GM18867 (cell line): ENCODE results near the gene SLC15A3.

ENCODE experiments used
- ATAC-seq: cut with Tn5 transposase; IDR thresholded peaks from one replicate; pipeline ENCODE4 v1.9.1; 2021; ENCODE audit warnings: mild to moderate bottlenecking, moderate library complexity; ENCODE audit not compliant: unreplicated experiment

Gene SLC15A3

DNA sequence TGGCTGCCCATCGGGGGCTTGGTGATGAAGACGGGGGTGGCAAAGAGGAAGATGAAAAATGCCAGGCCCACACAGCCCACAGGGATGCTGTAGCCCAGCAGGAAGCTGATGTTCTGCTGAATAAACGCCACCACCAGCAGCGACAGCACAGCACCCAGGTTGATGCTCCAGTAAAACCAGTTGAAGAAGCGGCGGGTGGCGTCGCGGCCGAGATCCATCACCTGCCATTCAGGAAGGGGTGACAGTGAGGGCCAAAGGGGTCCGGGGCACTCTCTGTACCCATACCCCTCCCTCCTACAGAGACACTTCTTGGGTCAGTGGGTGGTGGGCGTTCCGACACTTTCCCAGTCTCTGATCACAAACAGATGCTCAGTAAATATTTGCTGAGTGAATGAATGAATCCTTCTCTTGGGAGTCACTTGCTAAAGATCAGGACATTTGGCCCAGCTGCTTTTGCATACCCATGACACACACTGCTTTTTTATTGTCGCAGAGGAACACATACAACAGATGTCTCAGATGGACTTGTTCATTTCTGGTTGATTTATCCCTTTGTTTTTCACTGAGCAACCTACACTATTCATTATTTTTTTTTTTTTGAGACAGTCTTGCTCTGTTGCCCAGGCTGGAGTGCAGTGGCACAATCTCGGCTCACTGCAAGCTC is 5.2 kb downstream of the SLC15A3 start:
- ATAC-seq: no peak

DNA sequence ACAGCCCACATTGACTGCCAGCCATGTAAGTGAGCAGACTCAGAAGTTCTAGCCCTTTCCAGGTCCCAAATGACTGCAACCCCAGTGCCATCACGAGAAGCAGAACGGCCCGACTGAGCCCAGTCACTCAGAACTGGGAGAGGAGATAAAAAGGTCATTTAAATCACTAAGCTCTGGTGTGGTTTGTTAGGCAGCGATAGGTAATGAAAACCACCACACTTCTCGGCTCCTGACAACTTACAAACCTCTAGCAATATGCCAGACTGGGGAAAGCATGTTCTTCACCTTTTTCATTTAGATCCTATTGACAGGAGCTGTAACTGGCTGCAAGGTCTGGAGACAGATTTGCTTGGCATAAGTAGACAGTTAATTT is 6.7 kb downstream of the SLC15A3 start:
- no peak for ATAC-seq

DNA sequence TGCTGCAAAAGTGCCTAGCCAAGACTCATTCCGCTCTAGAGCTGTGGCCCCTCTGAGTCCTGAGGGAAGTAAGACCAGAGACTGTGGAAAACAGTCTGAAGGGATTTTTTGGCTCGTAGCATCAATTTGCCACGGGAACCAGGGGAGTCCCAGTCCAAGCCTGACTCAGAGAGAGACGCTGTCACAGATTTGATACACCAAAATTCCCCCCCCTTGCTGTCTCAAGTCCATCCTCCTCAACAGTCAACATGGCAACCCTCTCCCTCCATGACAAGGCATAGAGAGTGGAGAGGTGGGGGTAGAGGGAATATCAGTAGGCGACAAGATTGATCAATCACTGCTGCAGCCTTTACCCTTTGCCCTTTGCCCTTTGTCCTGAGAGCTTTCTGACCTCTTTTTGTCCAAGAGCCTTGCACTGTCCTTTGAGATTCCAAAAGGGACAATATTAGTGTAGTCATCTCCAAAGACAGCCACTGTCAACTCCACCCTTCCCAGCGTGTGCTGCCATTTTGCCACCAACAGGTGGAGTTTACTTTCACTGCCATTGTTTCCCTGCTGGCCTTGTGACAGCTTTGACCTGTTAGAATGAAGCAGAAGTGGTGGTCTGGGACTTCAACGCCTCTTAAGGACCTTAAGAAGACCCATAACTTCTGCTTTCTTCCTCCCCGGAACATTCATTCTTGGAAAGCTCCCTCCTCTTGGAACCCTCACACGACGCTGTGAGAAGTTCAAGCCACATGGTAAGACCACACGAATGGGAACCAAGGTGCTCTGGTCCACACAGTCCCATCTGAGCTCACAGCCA is 7.3 kb downstream of the SLC15A3 start:
- no peak for ATAC-seq

DNA sequence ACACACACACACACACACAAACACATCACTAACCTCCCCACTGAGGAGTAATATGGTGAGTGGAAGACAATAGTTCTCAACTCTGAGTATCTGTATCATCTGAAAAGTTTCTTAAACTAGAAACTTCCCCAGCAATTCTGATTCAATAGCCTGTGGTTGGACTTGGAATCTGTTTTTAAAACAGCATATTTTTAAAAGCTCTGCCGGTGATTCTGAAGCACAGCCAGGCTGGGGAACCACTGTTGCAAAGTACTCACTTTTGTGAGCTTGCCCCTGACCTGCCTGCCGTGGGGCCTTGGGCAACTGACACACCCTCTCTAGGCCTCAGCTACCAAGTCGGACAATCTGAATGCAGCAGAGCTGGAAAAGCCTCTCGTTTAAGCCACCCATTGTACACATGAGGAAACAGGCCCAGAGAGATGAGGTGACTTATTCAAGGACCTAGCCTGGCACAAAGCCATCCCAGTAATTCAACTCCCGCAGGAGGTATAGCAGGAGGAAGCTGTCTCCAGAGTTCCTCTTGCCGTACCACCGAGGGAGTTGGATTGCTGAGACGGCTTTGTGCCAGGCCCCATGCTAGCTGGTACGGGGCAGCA is 8.9 kb downstream of the SLC15A3 start:
- no peak for ATAC-seq

DNA sequence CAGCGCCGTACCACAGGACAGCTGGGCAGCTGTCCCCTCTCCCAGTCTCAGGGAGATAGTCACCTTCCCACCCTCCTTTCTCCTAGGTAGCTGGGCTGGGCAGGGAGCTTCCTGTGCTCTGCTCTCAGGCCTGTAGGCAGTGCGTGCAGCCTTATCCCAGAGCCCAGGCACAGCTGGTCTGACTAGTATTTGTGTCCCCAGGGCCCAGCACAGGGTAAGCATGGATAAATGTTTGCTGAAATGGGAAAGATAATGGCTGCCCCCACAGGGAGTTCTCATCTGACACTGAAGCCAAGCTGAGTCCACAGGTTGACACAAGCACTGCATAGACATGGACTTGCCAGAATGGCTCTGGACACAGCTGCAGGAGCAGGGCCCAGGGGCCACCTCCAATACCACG is 9.8 kb downstream of the SLC15A3 start:
- no peak for ATAC-seq

DNA sequence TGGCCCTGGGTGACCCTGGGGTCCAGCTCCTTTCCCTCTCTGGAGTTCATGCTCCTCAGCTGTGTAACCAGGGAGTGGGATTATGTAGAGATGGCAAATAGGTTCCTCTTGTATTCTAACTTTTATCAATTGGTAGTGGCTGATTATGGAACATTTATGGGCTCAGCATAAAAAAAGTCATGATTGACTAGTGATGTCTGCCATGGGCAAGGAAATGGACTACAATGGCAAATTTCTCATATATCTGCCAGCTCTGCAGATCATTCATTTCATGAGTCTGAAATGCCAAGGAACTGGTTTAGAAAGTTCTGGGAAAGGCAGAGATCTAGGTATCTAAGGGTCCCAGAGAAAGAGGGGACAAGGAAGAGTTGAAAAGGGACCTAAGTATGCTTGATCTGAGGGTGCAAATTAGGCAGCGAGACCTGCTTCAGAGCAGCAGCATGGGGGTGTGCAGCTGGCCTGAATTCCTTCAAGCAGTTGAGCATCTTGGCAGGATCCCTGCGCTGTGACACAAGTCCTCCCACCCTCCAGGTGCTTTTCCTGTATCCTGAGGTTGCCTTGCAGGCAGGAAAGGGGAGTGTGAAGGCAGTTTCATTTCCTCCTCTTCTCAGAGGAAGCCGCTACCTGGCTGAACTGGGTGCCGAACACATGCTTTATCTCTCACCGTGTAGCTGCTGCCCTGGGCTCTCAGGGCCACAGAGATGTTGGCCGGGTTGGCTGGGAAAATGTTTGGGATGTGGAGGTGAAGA is 10.4 kb downstream of the SLC15A3 start:
- ATAC-seq: no peak

DNA sequence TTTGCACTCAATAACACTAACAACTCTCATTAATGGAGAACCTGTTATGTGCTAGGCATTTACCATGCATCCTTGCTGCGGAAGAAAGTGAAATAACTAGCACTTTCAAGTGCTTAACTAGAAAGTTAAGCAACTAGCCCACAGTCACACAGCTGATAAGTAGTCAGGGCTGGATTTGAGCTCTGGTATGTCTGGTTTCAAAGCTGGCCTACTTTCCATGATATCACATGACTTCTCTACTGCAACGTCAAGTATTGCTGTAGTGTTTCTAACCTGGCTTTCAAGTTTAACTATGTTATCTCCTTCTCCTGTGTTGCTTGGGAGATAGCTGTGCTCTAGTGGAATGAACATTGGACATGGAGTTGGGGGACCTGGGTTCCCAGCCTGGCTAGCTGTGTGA is 12.1 kb downstream of the SLC15A3 start:
- no peak for ATAC-seq

DNA sequence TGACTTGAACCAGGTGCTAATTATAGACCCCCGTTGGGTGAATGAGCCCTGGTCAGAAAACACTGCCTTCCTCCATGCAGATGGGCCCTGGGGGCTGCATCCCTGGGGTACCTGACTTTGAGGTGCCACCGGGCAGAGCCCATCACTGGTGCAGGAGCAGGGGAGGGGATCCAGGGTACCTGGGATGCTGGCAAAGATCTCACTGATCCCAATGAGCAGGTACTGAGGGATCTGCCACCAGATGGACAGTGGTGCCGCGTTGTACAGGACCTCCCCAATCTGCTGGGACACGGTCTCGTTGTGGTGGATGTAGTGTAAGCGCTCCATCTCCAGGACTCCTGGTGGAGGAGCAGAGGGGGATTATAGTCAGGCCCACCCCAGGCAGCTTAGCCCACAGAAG is 12.7 kb downstream of the SLC15A3 start:
- ATAC-seq: no peak

DNA sequence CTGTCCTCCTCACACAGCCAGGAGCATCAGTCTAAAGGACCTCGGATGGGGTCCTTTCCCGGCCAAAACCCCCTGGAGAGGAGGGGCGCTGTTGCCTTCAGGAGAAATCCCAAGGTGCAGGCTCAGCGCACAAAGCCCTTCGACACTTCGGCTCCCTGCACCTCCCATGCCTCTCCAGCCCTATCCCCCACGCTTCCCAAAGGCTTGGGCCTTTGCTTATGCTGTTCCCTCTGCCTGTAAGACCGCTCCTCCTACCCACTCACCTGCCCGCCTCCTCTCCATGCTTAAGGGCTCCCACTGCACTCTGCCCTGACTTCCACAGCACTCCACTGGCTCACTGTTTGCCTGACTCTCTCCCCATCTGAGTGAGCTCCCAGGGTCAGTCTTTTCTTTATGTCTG is 13.5 kb downstream of the SLC15A3 start:
- ATAC-seq: no peak

DNA sequence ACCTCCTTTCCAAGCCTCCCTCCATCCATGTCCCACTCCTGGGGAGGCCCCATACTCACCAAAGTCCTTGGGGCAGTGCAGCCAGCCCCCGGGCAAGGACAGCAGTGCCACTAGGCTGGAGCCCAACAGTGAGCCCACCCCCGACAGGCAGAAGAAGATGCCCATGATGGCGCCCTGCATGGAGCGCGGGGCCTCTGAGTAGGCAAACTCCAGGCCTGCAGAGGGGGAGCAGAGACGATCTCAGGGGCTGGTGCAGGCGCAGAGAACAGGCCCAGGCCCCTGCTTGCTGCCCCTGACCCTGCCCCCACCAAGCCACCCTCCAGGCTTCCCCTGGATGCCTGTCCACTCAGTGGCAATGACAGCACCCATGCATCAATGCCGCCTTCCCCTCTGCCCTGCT is 14.2 kb downstream of the SLC15A3 start:
- no peak for ATAC-seq

DNA sequence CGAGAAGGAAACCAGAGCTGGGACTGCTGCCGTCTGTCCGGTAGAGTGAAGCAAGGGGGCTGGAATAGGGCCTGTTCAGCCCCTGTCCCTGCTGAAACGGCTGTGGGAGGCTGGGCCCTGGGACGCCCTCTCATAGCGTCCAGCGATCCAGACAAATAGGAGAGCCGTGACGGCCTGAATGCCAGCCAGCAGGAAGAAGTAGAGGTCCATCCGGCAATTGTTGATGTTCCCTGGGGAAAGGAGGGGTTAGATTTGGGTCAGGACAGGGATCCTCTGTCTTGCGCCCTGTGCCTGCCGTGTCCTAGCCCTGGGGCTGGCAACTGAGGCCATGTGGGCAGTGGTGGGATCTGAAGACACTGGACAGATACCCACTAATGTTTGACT is 14.8 kb downstream of the SLC15A3 start:
- no peak for ATAC-seq

DNA sequence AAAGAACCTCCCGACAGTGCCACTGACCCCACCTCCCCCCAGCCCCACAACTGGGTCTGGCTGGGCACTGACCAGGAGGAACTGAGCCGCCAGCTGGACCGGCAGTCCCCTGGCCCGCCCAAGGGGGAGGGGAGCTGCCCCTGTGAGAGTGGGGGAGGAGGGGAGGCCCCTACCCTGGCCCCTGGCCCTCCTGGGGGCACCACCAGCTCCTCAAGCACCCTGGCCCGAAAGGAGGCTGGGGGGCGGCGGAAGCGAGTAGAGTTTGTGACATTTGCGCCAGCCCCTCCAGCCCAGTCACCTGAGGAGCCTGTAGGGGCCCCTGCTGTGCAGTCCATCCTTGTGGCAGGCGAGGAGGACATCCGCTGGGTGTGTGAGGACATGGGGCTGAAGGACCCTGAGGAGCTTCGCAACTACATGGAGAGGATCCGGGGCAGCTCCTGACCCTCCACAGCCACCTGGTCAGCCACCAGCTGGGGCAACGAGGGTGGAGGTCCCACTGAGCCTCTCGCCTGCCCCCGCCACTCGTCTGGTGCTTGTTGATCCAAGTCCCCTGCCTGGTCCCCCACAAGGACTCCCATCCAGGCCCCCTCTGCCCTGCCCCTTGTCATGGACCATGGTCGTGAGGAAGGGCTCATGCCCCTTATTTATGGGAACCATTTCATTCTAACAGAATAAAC is 15.4 kb downstream of the SLC15A3 start:
- ATAC-seq: no peak

DNA sequence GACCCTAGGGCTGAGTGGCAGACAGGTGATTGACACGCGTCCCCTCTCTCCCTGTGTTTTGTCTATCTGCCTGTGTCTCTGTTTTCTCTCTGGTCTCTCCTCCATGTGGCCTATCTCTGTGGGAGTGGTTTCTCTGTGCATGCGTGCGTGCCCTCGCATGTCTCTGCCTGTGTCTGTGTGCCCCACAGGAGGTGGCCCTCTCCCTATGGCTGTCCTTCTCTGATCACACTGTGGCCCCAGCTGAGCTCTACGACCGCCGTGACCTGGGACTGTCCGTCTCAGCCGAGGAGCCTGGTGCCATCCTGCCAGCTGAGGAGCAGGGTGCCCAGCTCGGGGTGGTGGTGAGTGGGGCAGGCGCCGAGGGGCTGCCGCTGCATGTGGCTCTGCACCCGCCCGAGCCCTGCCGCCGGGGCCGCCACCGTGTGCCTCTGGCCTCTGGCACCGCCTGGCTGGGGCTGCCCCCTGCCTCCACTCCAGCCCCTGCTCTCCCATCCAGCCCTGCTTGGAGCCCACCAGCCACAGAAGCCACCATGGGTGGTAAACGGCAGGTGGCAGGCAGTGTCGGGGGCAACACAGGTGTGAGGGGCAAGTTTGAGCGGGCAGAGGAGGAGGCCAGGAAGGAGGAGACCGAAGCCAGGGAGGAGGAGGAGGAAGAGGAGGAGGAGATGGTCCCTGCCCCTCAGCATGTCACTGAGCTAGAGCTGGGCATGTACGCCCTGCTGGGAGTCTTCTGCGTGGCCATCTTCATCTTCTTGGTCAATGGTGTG is 16.1 kb downstream of the SLC15A3 start:
- no peak for ATAC-seq

DNA sequence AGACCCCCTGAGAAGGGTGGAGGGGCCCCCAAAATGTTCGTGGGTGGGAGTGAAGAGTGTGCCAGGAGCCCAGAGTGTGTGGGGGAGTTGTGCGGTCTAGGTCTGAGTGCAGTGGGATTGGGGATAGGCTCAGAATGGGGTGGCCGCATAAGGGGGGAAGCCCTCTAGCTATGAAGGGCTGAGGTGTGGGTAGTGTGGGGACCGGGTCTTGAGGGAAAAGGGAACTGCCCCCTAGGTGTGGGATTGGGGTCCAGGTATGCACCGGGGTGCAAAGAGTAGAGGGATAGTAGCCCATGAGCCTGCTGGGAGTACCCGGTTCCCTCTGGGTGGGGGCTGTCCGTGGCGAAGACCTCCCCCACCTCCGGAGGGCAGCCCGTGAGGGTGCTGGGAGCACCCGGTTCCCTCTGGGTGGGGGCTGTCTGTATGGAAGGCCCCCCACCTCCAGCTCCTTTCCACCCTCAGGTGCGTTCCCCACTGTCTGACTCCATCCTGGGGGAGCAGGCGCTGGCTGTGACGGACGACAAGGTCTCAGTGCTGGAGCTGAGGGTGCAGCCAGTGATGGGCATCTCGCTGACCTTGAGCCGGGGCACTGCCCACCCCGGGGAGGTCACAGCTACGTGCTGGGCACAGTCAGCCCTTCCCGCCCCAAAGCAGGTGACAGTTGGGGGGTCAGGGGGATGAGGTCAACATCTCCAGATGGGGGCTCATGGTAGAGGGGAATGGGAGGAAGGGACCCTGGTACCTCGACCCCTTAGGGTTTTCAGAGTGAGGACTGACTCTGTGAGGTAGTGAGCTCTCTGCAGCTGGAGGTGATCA is 17.0 kb downstream of the SLC15A3 start:
- no peak for ATAC-seq

DNA sequence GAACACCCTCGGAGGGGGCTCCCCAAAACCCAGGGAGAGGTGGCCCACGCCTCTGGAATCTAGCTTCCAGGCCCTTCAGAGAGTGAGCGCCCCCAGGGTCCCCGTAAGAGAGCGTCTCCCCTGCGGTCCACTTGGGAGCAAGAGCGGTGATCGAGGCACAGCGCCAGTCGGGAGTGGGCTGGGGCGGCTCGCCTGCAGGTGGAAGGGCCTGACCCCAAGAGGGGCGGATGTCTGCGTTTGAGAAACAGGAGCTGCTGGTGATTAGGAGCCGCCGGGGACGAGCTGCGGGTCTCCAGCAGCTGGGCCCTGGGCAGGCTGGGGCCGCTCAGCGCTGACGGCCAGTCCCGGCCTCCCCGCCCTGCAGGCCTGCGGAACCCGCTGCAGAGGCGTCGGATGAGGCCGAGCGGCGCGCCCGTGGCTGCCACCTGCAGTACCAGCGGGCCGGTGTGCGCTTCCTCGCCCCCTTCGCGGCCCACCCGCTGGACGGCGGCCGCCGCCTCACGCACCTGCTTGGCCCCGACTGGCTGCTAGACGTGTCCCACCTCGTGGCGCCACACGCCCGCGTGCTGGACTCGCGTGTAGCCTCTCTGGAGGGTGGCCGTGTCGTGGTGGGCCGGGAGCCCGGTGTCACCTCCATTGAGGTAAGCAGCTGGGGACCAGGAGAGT is 17.7 kb downstream of the SLC15A3 start:
- ATAC-seq: no peak

DNA sequence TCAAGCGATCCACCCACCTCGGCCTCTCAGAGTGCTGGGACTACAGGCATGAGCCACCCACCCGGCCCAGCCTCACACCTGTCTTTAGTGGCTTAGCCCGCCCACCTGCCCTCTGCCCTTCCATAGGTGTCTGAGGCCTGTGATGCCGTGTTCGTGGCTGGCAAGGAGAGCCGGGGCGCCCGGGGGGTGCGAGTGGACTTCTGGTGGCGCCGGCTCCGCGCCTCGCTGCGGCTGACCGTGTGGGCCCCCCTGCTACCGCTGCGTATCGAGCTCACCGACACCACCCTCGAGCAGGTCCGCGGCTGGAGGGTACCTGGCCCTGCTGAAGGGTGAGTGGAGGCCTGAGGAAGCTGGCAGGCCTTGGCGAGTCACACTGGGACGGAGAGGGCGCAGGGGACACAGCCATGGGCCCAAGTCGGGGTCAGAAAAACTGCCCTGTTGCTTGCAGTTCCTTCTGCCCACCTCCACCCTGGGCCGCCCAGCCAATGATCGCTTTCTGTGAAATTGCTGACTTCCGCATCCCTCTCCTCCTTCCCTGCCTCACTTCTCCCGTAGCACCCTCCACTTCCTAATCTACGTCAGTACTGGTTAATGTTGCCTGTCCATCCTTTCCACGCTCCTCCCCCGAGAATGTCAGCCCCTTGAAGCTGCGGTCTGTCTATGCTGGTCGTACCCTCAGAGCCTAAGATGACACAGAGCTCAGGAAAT is 18.4 kb downstream of the SLC15A3 start:
- no peak for ATAC-seq

DNA sequence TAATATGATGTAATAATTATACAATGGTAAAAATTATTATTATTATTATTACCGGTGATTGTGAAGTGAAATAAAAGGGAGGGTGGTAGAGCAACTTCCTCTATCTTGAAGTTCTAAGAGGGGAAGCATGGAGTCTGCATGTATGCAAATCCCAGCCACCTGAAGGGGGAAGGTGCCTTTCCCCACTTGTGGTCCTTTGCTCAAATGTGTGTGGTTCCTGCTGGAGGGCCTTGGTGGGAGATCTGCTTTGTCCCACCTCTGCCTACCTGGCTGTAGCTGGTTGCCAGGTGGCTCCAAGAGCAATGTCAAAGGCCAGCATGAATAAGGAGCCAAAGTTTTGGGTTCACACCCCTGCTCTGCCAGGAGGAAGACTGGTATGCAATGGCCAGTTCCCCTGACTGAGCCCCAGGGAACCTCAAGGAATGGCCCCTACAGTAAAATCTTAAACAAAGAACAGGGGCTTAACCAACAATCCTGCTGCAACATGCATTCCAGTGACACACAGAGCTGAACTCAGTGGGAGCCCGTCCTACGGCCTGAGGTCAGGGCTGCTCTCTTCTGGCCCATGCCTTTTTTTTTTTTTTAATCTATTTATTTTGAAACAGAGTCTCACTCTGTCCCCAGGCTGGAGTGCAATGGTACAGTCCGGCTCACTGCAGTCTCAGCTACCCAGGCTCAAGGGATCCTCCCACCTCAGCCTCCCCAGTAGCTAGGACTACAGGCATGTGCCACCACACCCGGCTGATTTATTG is 19.2 kb downstream of the SLC15A3 start:
- ATAC-seq: no peak

DNA sequence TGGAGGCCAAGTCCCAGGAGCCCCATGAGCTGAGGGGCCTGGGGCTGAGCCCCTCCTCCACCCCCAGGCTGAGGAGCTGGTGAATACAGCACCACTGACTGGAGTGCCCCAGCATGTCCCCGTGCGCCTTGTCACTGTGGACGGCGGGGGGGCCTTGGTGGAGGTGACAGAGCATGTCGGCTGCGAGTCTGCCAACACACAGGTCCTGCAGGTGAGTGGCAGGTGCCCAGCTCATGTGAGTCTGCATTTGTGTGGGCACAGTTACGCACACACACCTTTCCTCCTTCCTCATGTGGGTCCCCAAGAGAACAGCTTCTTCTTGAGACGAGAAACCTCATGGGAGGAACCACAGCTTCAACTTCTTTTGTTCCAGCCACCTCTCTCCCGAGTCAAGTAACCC is 20.1 kb downstream of the SLC15A3 start:
- no peak for ATAC-seq
